ENCODE data around the gene CADM1. TPM values are rescaled to one million over a fixed set of nuclear protein-coding genes. Genes with fewer than 3 reads are reported as not detected.

The CADM1 gene
- total and polyA plus RNA-seq, 8 donors: 0.58 to 29.7 (median 5.3) TPM

DNA sequence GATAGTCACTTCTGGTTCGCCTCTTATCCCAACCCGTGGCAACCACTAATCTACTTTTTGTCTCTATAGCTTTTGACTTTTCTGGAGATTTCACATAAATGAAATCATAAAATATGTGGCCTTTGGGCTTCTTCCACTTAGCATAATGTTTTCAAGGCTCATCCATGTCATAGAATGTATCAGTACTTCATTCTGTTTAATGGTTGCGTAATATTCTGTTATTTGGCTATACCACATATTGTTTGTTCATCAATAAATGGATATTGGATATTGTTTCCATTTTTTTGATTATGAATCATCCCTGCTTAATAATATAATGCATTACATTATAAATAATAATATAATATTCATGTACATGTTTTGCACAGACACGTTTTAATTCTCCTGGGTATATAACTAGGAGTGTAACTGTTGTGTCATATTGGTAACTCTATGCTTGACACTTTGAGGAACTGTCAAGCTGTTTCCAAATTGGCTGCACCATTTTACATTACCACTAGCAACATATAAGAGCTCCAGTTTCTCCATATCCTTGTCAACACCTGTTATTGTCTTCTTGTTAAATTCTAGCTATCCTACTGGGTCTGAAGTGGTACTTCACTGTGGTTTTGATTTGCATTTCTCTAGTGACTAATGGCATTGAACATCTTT is 181.5 kb downstream of the CADM1 start:
- 87 to 95% (median 94%) methylated on average over 4 of the region's 4 CpGs for WGBS, 5 donors
- Histone ChIP-seq H3K27me3 (no peaks in the 10 kb centered on the region), H3K9me3 (no peaks in the 10 kb centered on the region), H3K36me3 (no peaks in the 10 kb centered on the region), H3K27ac (no peak overlapping the region), H3K4me1 (peaks cover 0 to 7% (median 0%) of the 10 kb centered on the region in 4 donors), H3K4me3 (no peak overlapping the region)
- intact Hi-C loops (cut with DNase I; ENCODE audit: low total_unique reads): loop anchor here (10.0 kb wide), 1 partner anchor 952 kb away; no protein-coding TSS in a partner anchor
- TF ChIP-seq POLR2A (IDR thresholded peaks at IDR 0.05) (no peak), EP300 (IDR thresholded peaks at IDR 0.05) (no peak), POLR2AphosphoS5 (IDR thresholded peaks at IDR 0.05) (no peak)
- TF ChIP-seq, protein P1, sequence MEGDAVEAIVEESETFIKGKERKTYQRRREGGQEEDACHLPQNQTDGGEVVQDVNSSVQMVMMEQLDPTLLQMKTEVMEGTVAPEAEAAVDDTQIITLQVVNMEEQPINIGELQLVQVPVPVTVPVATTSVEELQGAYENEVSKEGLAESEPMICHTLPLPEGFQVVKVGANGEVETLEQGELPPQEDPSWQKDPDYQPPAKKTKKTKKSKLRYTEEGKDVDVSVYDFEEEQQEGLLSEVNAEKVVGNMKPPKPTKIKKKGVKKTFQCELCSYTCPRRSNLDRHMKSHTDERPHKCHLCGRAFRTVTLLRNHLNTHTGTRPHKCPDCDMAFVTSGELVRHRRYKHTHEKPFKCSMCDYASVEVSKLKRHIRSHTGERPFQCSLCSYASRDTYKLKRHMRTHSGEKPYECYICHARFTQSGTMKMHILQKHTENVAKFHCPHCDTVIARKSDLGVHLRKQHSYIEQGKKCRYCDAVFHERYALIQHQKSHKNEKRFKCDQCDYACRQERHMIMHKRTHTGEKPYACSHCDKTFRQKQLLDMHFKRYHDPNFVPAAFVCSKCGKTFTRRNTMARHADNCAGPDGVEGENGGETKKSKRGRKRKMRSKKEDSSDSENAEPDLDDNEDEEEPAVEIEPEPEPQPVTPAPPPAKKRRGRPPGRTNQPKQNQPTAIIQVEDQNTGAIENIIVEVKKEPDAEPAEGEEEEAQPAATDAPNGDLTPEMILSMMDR (IDR thresholded peaks at IDR 0.05): no peak
- DNase-seq: no peak

DNA sequence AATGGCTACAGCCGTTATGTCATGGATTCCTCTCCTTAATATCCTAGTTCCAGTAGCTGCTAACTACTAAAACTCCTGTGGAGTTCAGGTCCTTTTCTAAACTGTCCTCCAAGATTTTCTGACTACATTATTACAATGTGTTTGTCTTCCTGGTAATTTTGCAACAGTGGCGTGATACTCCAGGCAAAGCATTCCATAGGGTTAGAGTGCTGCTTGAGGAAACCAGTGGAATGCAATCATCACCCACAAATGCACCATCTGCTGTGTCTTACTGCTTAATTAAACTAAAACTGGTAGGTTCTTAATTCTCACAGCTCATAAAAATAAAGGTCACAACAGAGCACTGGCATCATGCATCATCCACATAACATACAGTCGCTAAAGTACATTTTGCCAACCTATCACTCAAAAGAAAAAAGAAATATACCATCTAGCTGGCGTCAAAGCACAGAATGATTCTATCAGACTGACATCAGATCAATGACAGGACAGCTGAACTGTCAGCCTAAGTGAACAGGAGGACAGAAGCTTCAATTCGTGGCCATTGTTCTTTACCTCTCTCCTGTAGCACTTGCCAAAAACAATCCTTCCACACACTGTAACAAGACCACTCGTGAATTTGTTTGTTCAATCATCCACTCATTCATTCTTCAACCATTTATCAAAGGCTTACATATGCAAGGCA is 182.5 kb downstream of the CADM1 start:
- Histone ChIP-seq H3K4me1 (peaks cover 0 to 7% (median 0%) of the 10 kb centered on the region in 4 donors), H3K4me3 (no peak overlapping the region), H3K27me3 (no peaks in the 10 kb centered on the region), H3K36me3 (no peaks in the 10 kb centered on the region), H3K27ac (no peak overlapping the region), H3K9me3 (no peaks in the 10 kb centered on the region)
- TF ChIP-seq, protein P1 (IDR thresholded peaks at IDR 0.05): no peak
- TF ChIP-seq POLR2A (IDR thresholded peaks at IDR 0.05): no peak
- no peak for TF ChIP-seq EP300 (IDR thresholded peaks at IDR 0.05)
- TF ChIP-seq POLR2AphosphoS5 (IDR thresholded peaks at IDR 0.05): no peak
- 79 to 86% (median 80%) methylated on average over 6 of the region's 6 CpGs for WGBS, 5 donors
- intact Hi-C loops (cut with DNase I; ENCODE audit: low total_unique reads): loop anchor here (10.0 kb wide), 1 partner anchor 953 kb away; no protein-coding TSS in a partner anchor
- no peak for DNase-seq

DNA sequence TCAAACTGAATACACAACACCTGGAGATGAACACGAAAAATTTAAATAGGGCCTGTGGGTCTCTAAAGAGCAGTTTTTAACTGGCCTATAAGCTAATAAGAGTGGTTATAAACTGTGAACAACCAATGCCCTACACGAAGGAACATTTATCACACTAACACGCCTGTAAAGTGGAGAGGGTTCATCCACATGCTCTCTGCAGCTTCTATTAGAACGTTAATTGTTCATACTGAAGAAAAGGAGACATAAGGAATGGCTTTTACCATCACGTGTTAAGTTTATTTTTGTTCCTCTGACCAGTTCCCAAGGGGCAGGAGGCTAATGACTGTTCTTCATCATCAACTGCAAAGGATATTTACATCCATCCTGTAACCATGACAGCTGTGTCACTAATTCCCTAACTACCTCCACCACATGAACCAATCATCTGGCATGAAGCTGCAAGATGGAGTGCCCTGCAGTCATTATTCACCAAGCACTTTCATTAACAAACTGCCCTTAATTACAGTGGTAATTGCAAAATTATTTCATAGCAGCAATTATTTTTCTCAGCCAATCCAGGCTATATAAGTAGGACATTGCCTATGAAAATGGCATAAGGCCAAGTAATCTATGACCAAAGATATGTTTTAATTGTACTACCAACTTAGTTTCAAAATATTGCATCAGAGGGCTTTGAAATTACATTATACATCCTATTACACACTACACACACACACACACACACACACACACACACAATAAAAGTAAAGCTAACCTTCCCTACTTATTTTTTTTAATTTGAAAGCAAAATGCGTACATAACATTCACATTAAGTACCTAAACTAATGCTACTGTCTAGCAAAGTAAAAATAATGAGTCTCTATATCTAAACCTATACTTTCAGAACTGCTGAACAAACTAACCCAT is 186.7 kb downstream of the CADM1 start:
- no peaks in the 10 kb centered on the region for H3K27me3 ChIP-seq
- H3K4me1 ChIP-seq: no peaks in the 10 kb centered on the region
- no peak overlapping the region for H3K27ac ChIP-seq
- WGBS, 5 donors: 67 to 79% (median 72%) methylated on average over 6 of the region's 6 CpGs
- DNase-seq: peak in 1 of 2 donors; percentile 50
- no peaks in the 10 kb centered on the region for H3K9me3 ChIP-seq
- no peak overlapping the region for H3K4me3 ChIP-seq
- intact Hi-C loops (cut with DNase I; ENCODE audit: low total_unique reads): no loop called here
- TF ChIP-seq POLR2A (IDR thresholded peaks at IDR 0.05) (no peak), EP300 (IDR thresholded peaks at IDR 0.05) (no peak), POLR2AphosphoS5 (IDR thresholded peaks at IDR 0.05) (no peak)
- TF ChIP-seq, protein P1 (IDR thresholded peaks at IDR 0.05): no peak
- H3K36me3 ChIP-seq: no peaks in the 10 kb centered on the region

DNA sequence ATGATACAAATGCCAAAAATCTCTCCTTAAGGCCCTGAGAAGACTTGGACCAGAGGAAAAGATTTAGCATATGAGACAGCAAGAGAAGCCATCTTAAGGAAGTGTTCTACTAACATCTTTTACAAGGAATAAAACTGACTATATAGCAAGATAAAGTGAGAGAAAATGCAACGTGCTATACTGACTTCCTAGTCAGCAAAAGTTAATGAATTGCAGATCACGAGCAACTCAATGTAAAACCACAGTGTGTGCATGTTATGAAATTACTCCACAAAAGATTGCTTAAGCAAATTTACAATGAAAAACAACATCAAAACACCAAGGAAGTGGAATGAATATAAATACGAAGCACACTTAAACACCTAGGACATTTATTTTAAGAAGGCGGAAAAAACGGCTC is 187.5 kb downstream of the CADM1 start:
- Histone ChIP-seq H3K4me1 (no peaks in the 10 kb centered on the region), H3K27ac (no peak overlapping the region), H3K4me3 (no peak overlapping the region), H3K27me3 (no peaks in the 10 kb centered on the region), H3K9me3 (no peaks in the 10 kb centered on the region), H3K36me3 (no peaks in the 10 kb centered on the region)
- intact Hi-C loops (cut with DNase I; ENCODE audit: low total_unique reads): no loop called here
- TF ChIP-seq EP300 (IDR thresholded peaks at IDR 0.05) (no peak), POLR2A (IDR thresholded peaks at IDR 0.05) (no peak), POLR2AphosphoS5 (IDR thresholded peaks at IDR 0.05) (no peak)
- TF ChIP-seq, protein P1 (IDR thresholded peaks at IDR 0.05): no peak
- WGBS, 5 donors: 39 to 56% (median 45%) methylated on average over 5 of the region's 5 CpGs
- peak in 1 of 2 donors; percentile 68 for DNase-seq

Data from stomach (tissue), 9 donors.